AG09319 (cell line): ENCODE data around the gene DACH1.

Source experiments
- DNase-seq: peaks from one replicate; pipeline ENCODE4 v3.0.0-alpha.2; 2010; ENCODE audit warnings: low read depth; ENCODE audit errors: extremely low read depth
- CTCF ChIP-seq: IDR thresholded peaks from 2 replicates; pipeline ENCODE4 v1.5.1; 2011; ENCODE audit warnings: low read depth, mild to moderate bottlenecking, inconsistent platforms, low read length, moderate library complexity

The DACH1 gene

DNA sequence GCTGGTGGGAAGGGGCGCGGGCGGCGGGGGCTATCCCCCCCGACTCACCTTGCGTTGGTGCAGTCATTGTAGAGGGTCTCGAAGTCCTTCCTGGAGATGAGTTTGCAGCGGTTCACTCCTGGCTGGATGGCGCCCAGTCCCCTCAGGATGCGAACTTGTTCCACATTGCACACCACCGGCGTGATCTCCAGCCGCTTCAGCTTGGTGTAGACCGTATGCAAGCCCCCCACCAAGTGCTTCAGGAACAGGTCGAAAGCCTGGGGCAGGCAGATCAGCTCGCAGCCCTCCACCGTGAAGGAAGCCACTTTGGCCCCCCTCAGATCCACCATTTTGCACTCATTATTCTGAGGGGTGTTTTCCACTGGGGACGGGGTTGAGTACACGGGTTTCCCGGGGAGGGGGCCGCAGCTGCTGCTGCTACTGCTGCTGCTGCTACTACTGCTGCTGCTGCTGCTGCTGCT is 1.1 kb downstream of the DACH1 start:
- TF ChIP-seq CTCF: no peak
- DNase-seq: no peak

- TF ChIP-seq CTCF: no peak
- DNase-seq: no peak
Measured at GRCh38 chr13:71864986-71865873, 1.8 kb downstream of the DACH1 start.

DNA sequence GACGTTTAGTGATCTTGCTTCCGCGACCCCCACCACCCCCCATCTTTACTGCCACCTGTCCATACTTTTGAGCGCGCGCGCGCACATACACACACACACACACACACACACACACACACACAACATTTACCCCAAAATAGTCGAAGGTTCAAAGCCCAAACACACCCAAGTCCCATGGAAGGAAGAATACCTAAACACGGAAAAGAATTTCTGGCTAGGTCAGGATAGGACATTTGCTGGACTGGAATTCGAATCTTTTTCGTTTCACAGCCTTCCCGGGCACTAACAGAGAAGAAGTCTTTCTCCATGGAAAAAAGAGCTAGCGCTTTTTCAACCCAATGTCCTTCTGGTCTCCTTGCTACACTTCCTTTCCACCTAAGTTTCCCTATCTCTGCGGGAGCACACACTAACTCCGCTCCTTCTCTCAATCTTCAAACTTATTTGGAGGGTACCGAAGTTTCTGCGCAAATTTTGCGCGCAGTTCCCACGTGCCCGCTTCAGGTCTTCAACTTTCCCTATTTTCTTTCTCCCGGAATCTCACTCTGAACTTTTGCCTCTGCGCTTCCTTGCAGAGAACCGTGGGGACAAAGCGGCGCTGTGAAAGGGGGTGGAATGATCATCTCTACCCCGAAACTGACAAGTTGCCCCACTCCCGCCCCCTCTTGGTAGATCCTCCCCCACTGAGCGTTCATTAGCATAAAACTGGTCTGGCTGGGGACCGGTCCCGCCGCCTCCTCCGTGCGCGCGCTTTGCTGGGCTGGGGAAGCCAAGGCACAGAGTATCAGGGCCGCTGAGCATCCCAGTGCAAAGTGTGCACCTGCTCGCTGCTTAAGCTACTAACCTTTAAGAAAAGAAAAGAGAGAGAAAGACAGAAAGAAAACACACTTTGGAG is 2.7 kb downstream of the DACH1 start:
- no peak for TF ChIP-seq CTCF
- DNase-seq: no peak

DNA sequence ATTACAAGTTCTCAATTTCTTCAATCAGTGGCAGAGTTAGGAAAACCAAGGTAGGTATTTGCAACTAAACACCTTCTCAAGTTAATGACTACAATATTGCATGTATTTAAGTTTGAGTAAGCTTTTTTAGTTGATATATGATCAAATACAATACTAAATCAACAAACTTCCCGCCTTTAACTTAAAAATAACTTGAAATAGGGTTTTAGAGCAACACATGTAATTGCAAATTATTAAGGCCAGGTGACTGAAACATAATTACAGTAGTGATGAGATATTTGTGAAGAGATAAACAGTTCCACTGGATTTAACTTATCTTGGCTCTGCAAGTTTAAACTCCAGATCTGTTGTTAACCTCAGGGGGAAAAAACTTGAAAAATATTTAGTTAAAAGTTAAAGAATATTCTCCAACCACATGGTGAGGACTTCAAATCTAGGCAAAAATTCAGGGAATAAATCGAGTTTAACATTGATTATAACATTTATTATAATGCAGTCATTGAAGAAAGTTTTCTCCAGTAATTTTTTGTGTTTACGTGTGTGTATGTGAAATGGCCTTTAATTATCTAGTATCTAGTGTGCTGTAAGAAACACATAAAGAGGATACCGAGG is 3.6 kb downstream of the DACH1 start:
- no peak for TF ChIP-seq CTCF
- no peak for DNase-seq

DNA sequence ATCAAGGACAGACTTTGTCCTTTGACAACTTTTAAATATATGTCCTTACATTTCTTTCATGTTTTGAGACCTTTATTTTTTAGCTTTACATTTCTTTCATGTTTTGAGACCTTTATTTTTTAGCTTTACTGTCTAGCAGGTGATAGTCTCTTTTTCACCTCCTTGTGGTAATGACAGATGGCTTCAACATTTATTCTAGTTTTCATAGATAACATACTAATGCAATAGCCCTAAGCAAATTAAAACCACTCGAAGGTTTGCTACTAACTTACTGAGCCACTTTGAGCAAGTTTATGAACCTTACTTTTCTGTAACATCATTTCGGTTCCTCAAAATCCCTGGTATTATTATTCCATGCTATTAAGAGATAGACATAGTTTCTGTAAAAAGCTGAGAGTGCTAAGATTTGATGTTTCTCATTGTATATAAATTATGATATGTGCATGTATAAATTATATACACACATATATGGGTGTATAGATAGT is 4.5 kb downstream of the DACH1 start:
- no peak for DNase-seq
- no peak for TF ChIP-seq CTCF

- no peak for TF ChIP-seq CTCF
- no peak for DNase-seq
Measured at GRCh38 chr13:71861769-71862458, 5.1 kb downstream of the DACH1 start.
